Measurements from ENCODE around the gene SYCE3. TPM values are rescaled to one million over a fixed set of nuclear protein-coding genes. Genes with fewer than 3 reads are reported as not detected.

The SYCE3 gene
- total and polyA plus RNA-seq, 9 of the 15 experiments (the other 6 are each of a cell fraction or from before 2014, with no cell fraction given) = 0.56 TPM; not detected in 8

- DNase-seq (ENCODE audit: extremely low read depth in 1 of 4, low spot score in 3 of 4) (peak; percentile 72 to 78 (median 76)), FAIRE-seq (no peak), ATAC-seq (peak; percentile 59)
- BruUV-seq (replicated peaks) = no TSS peak
- Histone ChIP-seq H4K20me1 (replicated peaks; ENCODE audit: control insufficient read depth, insufficient read depth, low read length) (peaks cover 12% of the 10 kb centered on the region; the same call in 1 of the 2 replicates), H3K4me1 (replicated peaks in 1 of 2; ENCODE audit: control insufficient read depth in 2 of 2, insufficient read depth in 2 of 2, low read length in 2 of 2) (peaks cover 8 to 72% of the 10 kb centered on the region in 2 experiments; a peak in 4 of 5 replicates), H3K4me2 (ENCODE audit: insufficient read depth, low read length) (peak overlapping the region; percentile 88), H3K79me2 (ENCODE audit: control insufficient read depth, insufficient read depth, low read length) (peaks cover 34% of the 10 kb centered on the region), H3K9me1 (ENCODE audit: control insufficient read depth, insufficient read depth, low read length) (no peaks in the 10 kb centered on the region), H3K4me3 (peak overlapping the region; percentile 71), H3K9me3 (replicated peaks; ENCODE audit: control insufficient read depth, insufficient read depth, low read depth, low read length) (0 out of 2 replicates have a peak, but pooled peaks cover 2% of the 10 kb centered on the region), H3K27me3 (ENCODE audit: control insufficient read depth in 2 of 2, insufficient read depth in 2 of 2, low read length in 2 of 2) (no peaks in the 10 kb centered on the region), H3K27ac (ENCODE audit: extremely low read depth, low read depth, low read length) (peak overlapping the region; percentile 89), H2AFZ (ENCODE audit: low read depth, low read length) (peak overlapping the region; percentile 82), H3K36me3 (ENCODE audit: control insufficient read depth, insufficient read depth, low read length) (peaks cover 35% of the 10 kb centered on the region; the same call in 1 of the 3 replicates), H3K9ac (ENCODE audit: insufficient read depth in 1 of 2, low read depth in 2 of 2, low read length in 2 of 2) (peak overlapping the region; percentile 86 to 96)
- in situ Hi-C loops (cut with MboI) = no loop called here
- CTCF ChIA-PET (ENCODE audit: low intra/inter-chr PET ratio) = interaction anchor here (1.2 kb wide), 1 partner anchor 49 kb away, joined by 3 read pairs; no protein-coding TSS in a partner anchor
- intact Hi-C loops (cut with micrococcal nuclease) = loop anchor here (1.0 to 5.0 kb wide), 2 partner anchors 8 to 36 kb away; partner anchors contain the start of gene SYCE3
- POLR2A ChIA-PET = interaction anchor here (0.7 to 5.3 kb wide), 7 partner anchors 11 to 57 kb away, joined by 3 to 65 read pairs (median 5); partner anchors contain the start of genes CHKB, LMF2, NCAPH2 and SYCE3
- under 1% methylated on average over 33 of the region's 77 CpGs for WGBS (ENCODE audit: insufficient coverage, low coverage, missing lambda C conversion rate)
- peak; percentile 97 for TF ChIP-seq SAFB (IDR thresholded peaks at IDR 0.05; ENCODE audit: borderline replicate concordance, low read depth, low read length)
- 0 out of 2 replicates have a peak, but pooled peaks have one; percentile 63 for TF ChIP-seq KAT7 (CRISPR knock-in tag; IDR thresholded peaks at IDR 0.05; ENCODE audit: borderline replicate concordance)
- TF ChIP-seq HOMEZ (CRISPR knock-in tag; IDR thresholded peaks at IDR 0.05) = no peak
- 0 out of 2 replicates have a peak, but pooled peaks have one; percentile 20 for TF ChIP-seq ETS1 (conservative IDR thresholded peaks at IDR 0.05; ENCODE audit: control insufficient read depth, low read depth, low read length)
- TF ChIP-seq BRF1 (IDR thresholded peaks at IDR 0.05; ENCODE audit: borderline replicate concordance, extremely low read depth, insufficient read length) = no peak
- no peak for TF ChIP-seq MYBL2 (IDR thresholded peaks at IDR 0.05; ENCODE audit: low read depth)
- no peak for TF ChIP-seq MYBL2 (CRISPR knock-in tag; IDR thresholded peaks at IDR 0.05; ENCODE audit: borderline replicate concordance)
- TF ChIP-seq RAD21 (CRISPR knock-in tag; conservative IDR thresholded peaks at IDR 0.05 in 1 of 2, IDR thresholded peaks at IDR 0.05 in 1 of 2) = peak; percentile 16 to 26; a peak in 2 of 4 replicates
- no peak for TF ChIP-seq HBP1 (CRISPR knock-in tag; IDR thresholded peaks at IDR 0.05)
- no peak for TF ChIP-seq ZNF518B (CRISPR knock-in tag; IDR thresholded peaks at IDR 0.05)
- peak; percentile 50; the same call in 1 of the 2 replicates for TF ChIP-seq SP1 (CRISPR knock-in tag; IDR thresholded peaks at IDR 0.05)
Observed at GRCh38 chr22:50526108-50526833, 36.4 kb downstream of the SYCE3 start.

Measured in K562 (cell line).